ENCODE results near the gene SUPT20H. TPM values are rescaled to one million over a fixed set of nuclear protein-coding genes. Genes with fewer than 3 reads are reported as not detected.

SUPT20H gene
- total and polyA plus RNA-seq, 2 donors (not counting 3 experiments of a cell fraction or from before 2014, with no cell fraction given): 47.2 to 70.7 TPM

- ChIA-PET POLR2A (no interaction called here), CTCF (interaction anchor here (0.7 to 4.2 kb wide), 12 partner anchors 12 to 1090 kb away, joined by 3 to 31 read pairs (median 4); partner anchors contain the start of gene ALG5)
- dilution Hi-C loops (cut with MboI; ENCODE audit: extremely low pct_ligation_motif_present, low sequenced_read_pairs): no loop called here
These were observed 10.2 kb upstream of the SUPT20H start for GRCh38 chr13:37069597-37070103.

More at GRCh38 chr13:37069597-37070103, 10.2 kb upstream of the SUPT20H start:
- Histone ChIP-seq H3K79me2 (ENCODE audit: control insufficient read depth, insufficient read depth, low read length) (no peaks in the 10 kb centered on the region), H3K27me3 (ENCODE audit: control insufficient read depth in 2 of 2, insufficient read depth in 2 of 2, low read length in 2 of 2) (no peaks in the 10 kb centered on the region), H3K4me3 (replicated peaks in 1 of 3; ENCODE audit: insufficient read depth in 1 of 3, low read depth in 1 of 3, low read length in 3 of 3) (no peak overlapping the region), H2AFZ (ENCODE audit: low read depth, low read length) (no peak overlapping the region), H3K4me1 (ENCODE audit: control insufficient read depth, extremely low read depth, insufficient read depth, low read length) (no peaks in the 10 kb centered on the region), H3K4me2 (ENCODE audit: insufficient read depth, low read length) (no peak overlapping the region), H3K9me1 (replicated peaks; ENCODE audit: control insufficient read depth, extremely low read depth, insufficient read depth, low read length) (no peaks in the 10 kb centered on the region), H3K9ac (replicated peaks; ENCODE audit: extremely low read depth, insufficient read depth, low read length) (no peak overlapping the region), H4K20me1 (replicated peaks; ENCODE audit: control insufficient read depth, extremely low read depth, insufficient read depth, low read length) (no peaks in the 10 kb centered on the region), H3K9me3 (replicated peaks; ENCODE audit: control insufficient read depth, insufficient read depth, low read length) (no peaks in the 10 kb centered on the region), H3K36me3 (ENCODE audit: control insufficient read depth in 2 of 2, extremely low read depth in 1 of 2, insufficient read depth in 2 of 2, low read length in 2 of 2) (no peaks in the 10 kb centered on the region), H3K27ac (ENCODE audit: insufficient read depth, low read depth, low read length) (no peak overlapping the region)
- BruUV-seq (replicated peaks): no TSS peak
- TF ChIP-seq CTCF (IDR thresholded peaks at IDR 0.05; ENCODE audit: extremely low read depth in 1 of 2, insufficient read depth in 1 of 2, low read depth in 1 of 2, low read length in 2 of 2) (no peak), POLR2A (IDR thresholded peaks at IDR 0.05; ENCODE audit: low read depth, low read length) (no peak), GATA2 (IDR thresholded peaks at IDR 0.05; ENCODE audit: insufficient read depth, insufficient read length, low read depth, low read length) (no peak), JUN (IDR thresholded peaks at IDR 0.05; ENCODE audit: borderline replicate concordance, insufficient read depth, insufficient read length, low read depth) (no peak), POLR2AphosphoS5 (IDR thresholded peaks at IDR 0.05; ENCODE audit: insufficient read depth, low read depth, low read length) (no peak), EZH2 (IDR thresholded peaks at IDR 0.05; ENCODE audit: borderline replicate concordance, low read depth, low read length, severe bottlenecking) (no peak), FOS (IDR thresholded peaks at IDR 0.05; ENCODE audit: borderline replicate concordance, insufficient read depth, low read length) (no peak), MYC (IDR thresholded peaks at IDR 0.05; ENCODE audit: low read depth, low read length) (no peak), MAX (IDR thresholded peaks at IDR 0.05; ENCODE audit: insufficient read depth, insufficient read length) (no peak)
- intact Hi-C loops (cut with micrococcal nuclease): no loop called here
- FAIRE-seq (no peak), DNase-seq (ENCODE audit: low read depth, low spot score) (no peak)
